Neural crest cell (in vitro differentiated cells): ENCODE measurements around the gene MTAP. TPM values are rescaled to one million over a fixed set of nuclear protein-coding genes. Genes with fewer than 3 reads are reported as not detected.

Experiments used
- DNase-seq: peaks from one replicate; pipeline ENCODE4 v3.0.0; 2021; ENCODE audit warnings: low read depth, mixed read lengths, low spot score
- H3K27ac Mint-ChIP-seq: one replicate; pipeline ENCODE4 v1.8.0; 2021; ENCODE audit warnings: mild to moderate bottlenecking, mixed read lengths; ENCODE audit not compliant: unreplicated experiment
- H3K27me3 Mint-ChIP-seq: 2 replicates; pipeline ENCODE4 v1.8.0; 2021; ENCODE audit warnings: low read depth, mild to moderate bottlenecking, mixed read lengths
- H3K36me3 Mint-ChIP-seq: 2 replicates; pipeline ENCODE4 v1.8.0; 2021; ENCODE audit warnings: low read depth, mild to moderate bottlenecking, mixed read lengths
- H3K4me1 Mint-ChIP-seq: 2 replicates; pipeline ENCODE4 v1.8.0; 2021; ENCODE audit warnings: mixed read lengths
- H3K4me3 Mint-ChIP-seq: one replicate; pipeline ENCODE4 v1.8.0; 2021; ENCODE audit warnings: mild to moderate bottlenecking, mixed read lengths
- H3K9me3 Mint-ChIP-seq: 2 replicates; pipeline ENCODE4 v1.8.0; 2021; ENCODE audit warnings: mixed read lengths
- total RNA-seq: library from RNA; stranded (reverse); gene quantifications from 2 replicates; pipeline ENCODE4 v1.2.1, GENCODE V29; 2021
- TF ChIP-seq, protein P1 (sequence below): fragments of 200-600 bp; sonication (generic); conservative IDR thresholded peaks from 2 replicates; pipeline ENCODE4 v1.5.0; 2021; ENCODE audit warnings: antibody characterized with exemption, mild to moderate bottlenecking

Gene MTAP
- total RNA-seq, 1 donor from 2014 or later, result 90.1 TPM

DNA sequence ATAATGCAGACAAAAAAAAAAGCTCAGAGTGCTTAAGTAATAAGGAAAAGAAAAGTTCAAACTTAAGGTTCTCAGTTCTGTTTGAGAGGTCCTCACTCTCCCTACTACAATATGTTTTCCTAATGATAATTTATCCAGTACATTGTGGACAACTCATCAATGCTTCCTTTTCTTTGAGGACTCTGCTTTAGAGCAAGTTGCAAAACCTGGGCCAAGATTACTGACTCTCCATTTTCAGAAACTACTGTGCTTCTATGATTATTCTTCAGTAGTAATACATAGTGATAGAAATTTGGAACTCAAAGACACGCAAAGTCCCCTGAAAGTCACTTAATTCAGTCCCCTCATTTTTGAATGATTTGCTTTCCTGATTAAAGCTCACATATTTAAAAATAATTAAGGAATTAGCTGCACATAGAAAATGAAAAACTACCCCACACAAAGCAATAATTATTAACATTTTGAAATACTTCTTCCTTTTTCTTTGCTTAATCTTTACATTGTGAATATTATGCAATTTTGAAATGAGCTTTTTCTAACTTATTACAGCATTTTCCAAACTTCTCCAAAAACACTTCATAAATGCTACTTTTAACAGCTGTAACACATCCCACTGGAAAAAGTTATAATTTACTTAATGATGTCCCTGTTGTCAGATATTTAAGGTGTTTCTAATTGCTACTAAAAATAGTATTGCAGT lies 180.6 kb downstream of the MTAP start:
- Mint-ChIP-seq H3K27me3 (peaks cover 97% of the 10 kb centered on the region), H3K36me3 (no peaks in the 10 kb centered on the region), H3K4me1 (peaks cover 4% of the 10 kb centered on the region), H3K4me3 (no peak overlapping the region), H3K27ac (no peak overlapping the region), H3K9me3 (no peaks in the 10 kb centered on the region)
- no peak for DNase-seq
- TF ChIP-seq, protein P1, sequence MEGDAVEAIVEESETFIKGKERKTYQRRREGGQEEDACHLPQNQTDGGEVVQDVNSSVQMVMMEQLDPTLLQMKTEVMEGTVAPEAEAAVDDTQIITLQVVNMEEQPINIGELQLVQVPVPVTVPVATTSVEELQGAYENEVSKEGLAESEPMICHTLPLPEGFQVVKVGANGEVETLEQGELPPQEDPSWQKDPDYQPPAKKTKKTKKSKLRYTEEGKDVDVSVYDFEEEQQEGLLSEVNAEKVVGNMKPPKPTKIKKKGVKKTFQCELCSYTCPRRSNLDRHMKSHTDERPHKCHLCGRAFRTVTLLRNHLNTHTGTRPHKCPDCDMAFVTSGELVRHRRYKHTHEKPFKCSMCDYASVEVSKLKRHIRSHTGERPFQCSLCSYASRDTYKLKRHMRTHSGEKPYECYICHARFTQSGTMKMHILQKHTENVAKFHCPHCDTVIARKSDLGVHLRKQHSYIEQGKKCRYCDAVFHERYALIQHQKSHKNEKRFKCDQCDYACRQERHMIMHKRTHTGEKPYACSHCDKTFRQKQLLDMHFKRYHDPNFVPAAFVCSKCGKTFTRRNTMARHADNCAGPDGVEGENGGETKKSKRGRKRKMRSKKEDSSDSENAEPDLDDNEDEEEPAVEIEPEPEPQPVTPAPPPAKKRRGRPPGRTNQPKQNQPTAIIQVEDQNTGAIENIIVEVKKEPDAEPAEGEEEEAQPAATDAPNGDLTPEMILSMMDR, result no peak

DNA sequence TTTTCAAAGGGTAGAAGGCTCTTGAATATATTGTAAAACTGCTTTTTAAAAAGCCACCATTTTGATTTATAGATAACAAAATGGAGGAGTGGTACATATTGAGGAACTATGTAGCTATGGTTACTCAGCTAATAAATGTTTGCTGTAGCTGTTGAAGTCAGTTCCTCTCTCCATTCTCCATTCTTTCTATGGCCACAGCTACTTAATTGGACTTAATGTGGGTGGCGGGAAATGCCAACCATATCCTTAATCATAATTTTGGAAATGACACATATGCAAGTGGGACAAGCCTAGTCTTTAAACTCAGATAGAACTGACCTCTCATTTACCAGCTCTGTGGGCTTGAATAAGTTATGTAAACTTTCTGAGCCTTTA lies 181.1 kb downstream of the MTAP start:
- H3K27me3 Mint-ChIP-seq, result peaks cover 97% of the 10 kb centered on the region

DNA sequence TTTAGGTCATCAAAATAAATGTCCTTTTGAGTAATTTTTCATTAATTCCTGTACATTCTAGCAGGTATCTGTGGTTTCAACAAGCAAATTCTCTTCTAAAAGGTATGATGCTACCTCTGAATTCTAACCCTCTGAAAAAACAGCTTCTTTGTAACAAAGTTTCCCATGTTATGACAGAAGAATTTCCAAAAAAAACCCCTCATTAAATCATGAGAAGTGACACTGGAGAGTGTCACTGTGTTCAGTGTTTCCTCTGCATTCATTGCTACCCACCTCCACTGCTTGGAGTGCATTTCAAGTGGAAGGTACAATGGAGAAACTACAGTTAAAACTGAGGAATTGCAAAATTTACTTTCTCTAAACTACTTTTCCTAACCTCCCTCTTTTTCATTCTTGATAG lies 181.7 kb downstream of the MTAP start:
- Mint-ChIP-seq H3K36me3 (no peaks in the 10 kb centered on the region), H3K4me3 (no peak overlapping the region), H3K27me3 (peaks cover 97% of the 10 kb centered on the region), H3K27ac (no peak overlapping the region), H3K9me3 (no peaks in the 10 kb centered on the region), H3K4me1 (peaks cover 4% of the 10 kb centered on the region)
- TF ChIP-seq, protein P1, result no peak
- no peak for DNase-seq

More for the DNA sequence above, 181.1 kb downstream of the MTAP start:
- Mint-ChIP-seq H3K9me3 (no peaks in the 10 kb centered on the region), H3K4me1 (peaks cover 4% of the 10 kb centered on the region), H3K27ac (no peak overlapping the region), H3K36me3 (no peaks in the 10 kb centered on the region), H3K4me3 (no peak overlapping the region)
- DNase-seq, result no peak
- TF ChIP-seq, protein P1, result no peak

DNA sequence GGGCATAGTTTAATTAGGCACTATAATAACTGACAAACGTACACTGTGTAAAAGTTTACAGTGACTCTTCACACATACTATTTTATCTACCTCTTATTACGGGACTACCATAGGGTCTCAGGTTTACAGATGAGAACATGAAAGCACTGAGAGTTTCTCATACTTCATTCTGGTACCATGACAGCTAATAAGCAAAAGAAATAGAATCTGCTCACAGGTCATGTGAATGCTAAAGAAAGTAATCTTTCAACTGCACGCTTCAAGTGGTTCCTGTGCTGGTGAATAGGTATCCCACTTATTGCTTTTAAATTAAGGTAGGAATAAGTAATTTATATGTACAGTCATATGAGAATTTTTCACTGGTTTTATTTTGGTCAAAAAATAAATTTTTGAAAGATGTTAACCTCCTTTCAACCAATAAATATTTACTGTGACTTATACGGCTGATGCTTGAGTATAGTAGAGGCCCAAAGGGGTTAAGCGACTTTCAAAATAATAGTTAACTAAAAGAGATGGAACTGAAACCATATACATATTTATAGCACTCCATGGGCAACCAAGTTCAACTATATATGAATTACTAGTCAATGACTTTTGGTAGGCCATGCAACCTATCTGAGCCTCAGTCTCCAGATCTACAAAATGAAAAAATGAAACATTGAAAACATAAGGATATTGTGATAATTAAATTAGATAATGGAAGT lies 183.7 kb downstream of the MTAP start:
- Mint-ChIP-seq H3K4me3 (no peak overlapping the region), H3K9me3 (no peaks in the 10 kb centered on the region), H3K4me1 (peaks cover 4% of the 10 kb centered on the region), H3K36me3 (peaks cover 3% of the 10 kb centered on the region), H3K27ac (no peak overlapping the region), H3K27me3 (peaks cover 99% of the 10 kb centered on the region)
- DNase-seq, result no peak
- TF ChIP-seq, protein P1, result no peak

Other genes starting within 250 kb of the MTAP start
- 0.68 TPM in 1 of 2 replicates, not detected in the other for gene CDKN2A, start 191.8 kb downstream of the MTAP start, total RNA-seq
- gene CDKN2B-AS1, start 192.2 kb downstream of the MTAP start, total RNA-seq, result 0.21 TPM in 1 of 2 replicates, not detected in the other
- gene CDKN2B, start 206.7 kb downstream of the MTAP start, total RNA-seq, result not detected in 2 replicates